ENCODE data around the gene TPP1.

Gene TPP1

DNA sequence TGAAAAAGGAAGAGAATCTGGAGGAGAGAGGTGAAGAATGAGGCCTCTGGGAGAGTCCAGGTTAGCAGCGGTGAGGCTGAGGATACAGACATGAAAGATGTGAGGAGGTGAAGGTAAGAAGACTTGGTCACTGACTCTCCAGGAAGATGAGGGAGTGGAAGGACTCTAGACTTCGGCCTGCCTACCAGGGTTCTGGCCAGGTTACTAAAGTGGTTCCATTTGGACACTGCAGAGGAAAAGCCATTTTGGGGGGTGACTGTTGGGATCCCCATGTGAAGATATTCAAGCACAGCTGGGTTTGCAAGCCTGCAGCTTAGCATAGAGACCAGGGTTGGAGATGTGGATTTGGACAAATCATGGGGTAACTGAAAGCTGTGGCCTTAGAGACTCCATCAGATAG lies 28.6 kb upstream of the TPP1 start:
- no peak for DNase-seq (ENCODE audit: low read depth in 1 of 2, low spot score in 1 of 2)

DNA sequence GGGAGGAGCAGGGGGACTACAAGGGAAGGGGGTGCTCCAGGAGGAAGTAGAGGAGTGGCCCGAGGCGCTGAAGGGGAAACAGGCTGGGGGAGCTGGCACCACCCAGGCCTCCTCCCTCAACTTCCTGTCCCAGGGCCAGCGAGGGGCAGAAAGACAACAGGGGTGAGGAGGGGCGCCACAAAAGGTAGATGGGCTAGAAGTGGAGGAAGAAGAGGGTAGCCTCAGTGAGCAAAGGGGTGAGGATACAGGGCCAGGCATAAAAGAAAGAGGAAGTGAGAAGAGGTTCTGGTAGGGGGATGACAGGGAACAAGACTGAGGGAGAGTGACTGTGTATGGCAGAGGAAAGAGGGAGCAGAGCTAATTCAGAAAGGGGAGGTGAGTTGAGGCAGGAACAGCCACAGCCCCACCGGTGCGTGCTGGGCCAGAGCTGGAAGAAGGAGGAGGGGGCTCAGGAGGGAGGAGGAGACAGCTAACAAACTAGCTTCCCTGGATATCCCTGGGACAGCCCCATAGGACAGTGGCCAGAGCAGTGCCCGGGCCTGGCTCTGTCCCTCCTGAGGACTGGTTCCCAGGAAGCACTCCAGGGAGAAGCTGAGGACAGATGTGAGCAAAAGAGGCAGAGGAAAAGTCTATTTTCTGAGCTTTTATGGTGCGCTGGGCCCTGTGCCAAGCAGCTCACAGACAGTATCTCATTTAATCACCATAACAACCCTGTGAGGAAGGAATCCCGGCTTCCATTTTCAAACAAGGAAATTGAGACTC lies 27.9 kb upstream of the TPP1 start:
- DNase-seq (ENCODE audit: low read depth in 1 of 2, low spot score in 1 of 2), result no peak

DNA sequence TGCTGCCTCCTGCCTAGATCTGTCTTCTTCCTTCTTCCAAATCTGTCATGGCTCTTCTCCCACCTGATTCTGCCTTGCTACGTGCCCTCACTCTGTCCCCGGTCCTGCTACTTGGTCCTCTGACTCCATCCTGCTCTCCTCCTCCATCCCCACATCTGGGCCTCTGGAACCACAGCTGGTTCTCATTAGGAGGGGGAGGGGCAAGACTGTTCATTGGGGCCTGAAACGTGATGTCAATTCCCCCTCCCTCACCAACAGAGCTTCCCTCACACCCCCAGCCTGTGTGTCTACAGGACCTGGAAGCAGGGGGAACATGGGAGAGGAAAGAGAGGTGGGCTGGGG lies 27.3 kb upstream of the TPP1 start:
- no peak for DNase-seq (ENCODE audit: low read depth in 1 of 2, low spot score in 1 of 2)

DNA sequence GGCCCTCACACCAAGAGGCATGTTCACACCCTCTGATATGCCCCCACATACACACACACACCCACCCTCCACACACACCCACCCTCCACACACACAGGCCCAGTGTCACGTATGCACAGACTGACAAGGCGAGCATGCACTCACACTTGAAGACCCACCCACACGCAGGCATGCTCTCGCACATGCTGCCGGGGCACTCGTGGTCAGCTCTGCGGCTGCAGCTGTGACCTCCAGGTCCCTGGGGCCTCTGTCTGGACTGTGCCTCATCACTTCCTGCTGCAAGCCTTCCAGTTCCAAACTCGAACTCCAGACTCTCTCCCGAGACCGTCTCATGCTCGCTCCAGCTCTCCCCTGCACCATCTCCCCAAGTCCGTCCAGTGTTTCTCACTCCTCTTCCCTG lies 26.8 kb upstream of the TPP1 start:
- no peak for DNase-seq (ENCODE audit: low read depth in 1 of 2, low spot score in 1 of 2)

DNA sequence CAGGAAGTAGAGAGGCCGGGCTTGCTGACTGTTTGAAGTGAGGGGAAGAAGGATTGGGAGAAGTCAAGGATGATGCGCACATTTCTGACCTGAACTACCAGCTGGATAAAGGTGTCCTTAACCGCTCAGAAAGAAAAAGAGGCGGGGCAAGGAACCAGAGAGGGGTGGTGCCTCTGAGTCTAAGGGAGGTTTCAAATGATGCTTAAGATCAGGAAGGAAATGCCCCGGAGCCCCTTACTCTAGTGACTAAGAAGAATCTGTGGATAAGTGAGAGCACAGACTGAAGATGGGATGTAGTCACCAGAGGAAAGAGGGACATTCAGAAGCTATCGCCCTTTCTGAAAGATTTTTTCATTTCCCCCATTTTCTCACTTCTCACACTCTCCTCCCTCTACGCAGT lies 23.7 kb upstream of the TPP1 start:
- no peak for DNase-seq (ENCODE audit: low read depth in 1 of 2, low spot score in 1 of 2)

DNA sequence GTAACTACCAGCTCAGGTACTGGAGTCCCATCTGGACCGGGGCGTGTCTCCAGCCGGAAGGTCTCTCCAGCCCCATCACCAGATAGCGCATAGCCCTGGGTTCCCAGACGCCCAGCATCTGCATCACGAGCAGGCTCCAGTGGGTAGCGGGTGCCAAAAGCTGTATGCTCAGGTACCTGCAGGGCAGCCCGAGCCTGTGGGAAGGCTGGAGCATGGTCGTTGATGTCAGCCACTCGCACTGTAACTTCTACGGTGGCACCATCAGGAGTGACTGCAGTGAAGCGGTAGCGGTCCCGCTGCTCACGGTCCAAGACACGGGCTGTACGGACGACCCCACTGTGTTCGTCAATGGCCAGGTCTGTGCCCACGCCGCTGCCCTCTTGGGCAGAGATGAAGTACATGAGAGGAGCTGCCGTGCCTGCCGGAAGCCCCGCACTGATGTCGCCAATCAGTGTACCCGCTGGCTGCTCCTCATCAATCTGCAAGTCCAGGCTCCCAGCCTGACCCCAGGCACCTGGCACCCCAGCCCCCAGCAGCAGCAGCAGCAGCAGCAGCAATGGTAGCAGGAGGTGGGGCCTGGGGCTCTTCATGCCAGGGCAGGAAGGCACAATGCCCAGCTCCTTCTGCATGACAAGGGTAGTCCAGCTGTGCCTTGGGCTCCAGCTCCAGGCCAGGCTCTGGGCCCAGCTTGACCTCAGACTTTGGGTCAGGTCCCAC lies 21.9 kb upstream of the TPP1 start:
- DNase-seq (ENCODE audit: low read depth in 1 of 2, low spot score in 1 of 2), result no peak

DNA sequence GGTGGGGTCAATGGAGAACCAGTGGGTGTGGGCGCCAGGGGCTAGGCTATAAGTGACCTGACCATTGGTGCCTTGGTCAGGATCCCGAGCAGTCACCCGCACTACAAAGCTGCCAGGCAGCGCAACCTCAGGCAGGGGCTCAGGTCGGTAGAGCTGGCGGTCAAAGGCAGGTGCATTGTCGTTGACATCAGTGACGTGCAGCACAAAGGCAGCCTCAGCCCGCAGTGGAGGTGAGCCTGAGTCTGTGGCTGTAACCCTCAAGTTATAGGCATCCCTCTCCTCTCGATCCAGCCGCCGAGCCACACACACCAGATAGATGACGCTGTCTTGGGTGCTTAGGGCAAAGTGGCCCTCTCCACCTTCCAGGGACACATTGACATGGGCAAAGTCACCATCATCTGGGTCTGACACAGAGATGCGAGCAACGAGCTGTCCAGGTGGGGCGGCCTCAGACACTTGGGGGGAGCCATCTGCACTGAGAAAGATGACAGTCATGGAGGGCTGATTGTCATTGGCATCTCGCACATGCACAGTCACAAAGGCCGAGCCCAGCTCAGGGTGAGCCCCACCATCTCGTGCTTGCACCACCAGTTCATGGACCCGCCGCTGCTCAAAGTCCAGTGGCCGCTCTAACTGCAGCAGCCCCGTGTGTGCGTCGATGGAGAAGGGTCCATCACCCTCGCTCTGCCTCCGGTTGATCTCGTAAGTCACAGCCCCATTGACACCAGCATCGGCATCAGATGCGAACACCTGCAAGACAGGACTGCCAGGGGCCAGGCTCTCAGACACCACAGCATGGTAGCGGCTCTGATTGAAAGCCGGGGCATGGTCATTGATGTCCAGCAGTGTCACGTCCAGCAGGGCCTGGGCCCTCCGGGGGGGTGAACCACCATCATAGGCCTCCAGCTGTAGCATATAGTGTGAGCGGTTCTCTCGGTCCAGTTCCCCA lies 21.1 kb upstream of the TPP1 start:
- DNase-seq (ENCODE audit: low read depth in 1 of 2, low spot score in 1 of 2), result no peak

DNA sequence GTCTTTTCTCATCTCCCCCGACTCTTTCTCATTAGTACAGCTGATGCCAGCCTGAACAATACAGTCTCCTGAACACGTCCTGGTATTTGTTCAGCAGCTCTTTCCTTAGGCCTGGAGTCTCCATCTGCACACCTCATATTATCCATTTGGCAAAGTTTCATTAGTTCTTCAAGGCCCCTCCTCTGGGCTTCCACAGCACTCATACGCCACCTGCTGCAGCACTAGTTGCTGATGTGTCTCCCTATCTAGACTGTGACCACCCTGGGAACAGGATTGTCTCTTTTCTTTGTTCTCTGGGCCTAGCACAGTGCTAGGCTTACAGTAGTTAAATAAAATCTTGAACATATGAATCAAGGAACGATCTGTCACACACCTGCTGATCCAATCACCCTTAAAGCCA lies 19.2 kb upstream of the TPP1 start:
- no peak for DNase-seq (ENCODE audit: low read depth in 1 of 2, low spot score in 1 of 2)

DNA sequence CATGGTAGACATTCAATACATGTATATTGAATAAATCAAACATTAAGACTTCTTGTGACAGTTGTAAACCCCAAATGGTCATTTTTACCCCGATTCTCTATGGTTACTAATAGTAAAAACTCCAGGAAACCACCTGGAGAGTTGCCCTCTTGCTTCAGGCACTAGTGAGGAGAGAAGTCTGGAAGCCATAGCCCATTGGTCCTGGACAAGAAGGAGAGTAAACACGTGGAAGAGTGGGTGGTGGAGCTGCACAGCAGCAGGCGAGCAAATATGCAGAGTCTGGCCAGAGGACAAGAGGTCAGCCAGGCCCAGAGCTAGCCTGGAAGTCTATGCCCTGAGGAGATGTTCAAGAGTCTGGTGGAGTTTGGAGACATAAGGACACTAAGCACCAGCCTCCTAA lies 18.6 kb upstream of the TPP1 start:
- DNase-seq (ENCODE audit: low read depth in 1 of 2, low spot score in 1 of 2), result no peak

DNA sequence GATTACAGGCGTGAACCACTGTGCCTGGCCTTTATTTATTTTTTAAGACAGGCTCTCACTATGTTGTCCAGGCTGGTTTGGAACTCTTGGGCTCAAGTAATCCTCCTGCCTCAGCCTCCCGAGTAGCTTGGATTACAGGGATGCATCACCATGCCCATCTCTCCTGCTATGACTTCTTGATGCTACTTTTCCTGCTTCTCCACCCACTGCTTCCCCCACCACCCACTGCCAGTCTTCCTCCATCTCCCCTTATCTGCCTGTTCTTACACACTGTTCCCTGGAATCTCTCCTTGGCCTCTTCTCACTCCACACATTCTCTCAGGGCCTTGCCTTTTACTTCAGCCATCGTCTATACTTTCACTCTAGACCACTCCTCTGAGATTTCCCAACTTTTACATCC lies 17.3 kb upstream of the TPP1 start:
- no peak for DNase-seq (ENCODE audit: low read depth in 1 of 2, low spot score in 1 of 2)

DNA sequence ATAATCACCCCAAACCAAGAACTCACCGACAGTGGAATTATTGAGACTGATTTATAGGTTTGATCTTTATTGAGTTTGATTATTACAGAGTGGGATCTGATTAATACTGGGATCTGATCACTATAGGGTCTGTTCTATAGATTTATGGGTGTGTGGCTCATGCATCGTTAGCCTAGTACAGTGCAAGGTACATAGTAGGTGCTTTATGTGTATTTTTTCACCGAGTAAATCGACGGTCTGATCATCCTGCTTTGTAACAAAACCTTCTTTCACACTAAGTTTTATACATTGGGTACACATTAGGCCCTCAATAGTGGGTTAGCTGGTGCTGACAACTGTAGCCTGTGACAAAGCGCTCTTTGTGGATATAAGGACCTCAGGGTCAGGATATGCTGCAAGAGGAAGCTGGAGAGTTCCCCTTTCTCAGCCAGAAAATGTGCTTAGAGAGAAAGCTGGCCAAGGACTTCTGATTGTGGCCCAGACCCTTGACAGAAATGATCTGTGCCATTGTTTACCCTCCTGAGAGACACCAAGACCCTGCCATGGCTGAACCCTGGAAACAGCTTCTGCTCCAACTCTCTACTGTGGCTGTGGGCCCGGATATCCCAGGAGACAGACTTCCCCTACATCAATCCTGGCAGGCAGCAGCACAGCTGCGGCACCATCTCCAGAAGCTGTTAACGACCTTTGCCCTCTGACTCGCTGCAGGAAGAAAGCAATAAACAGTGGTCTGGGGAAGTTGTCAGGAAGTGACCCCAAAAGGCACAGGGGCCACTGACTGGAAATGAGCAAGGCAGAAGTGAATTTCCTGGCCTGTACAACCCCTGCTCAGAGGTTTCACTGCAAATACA lies 16.1 kb upstream of the TPP1 start:
- no peak for DNase-seq (ENCODE audit: low read depth in 1 of 2, low spot score in 1 of 2)

DNA sequence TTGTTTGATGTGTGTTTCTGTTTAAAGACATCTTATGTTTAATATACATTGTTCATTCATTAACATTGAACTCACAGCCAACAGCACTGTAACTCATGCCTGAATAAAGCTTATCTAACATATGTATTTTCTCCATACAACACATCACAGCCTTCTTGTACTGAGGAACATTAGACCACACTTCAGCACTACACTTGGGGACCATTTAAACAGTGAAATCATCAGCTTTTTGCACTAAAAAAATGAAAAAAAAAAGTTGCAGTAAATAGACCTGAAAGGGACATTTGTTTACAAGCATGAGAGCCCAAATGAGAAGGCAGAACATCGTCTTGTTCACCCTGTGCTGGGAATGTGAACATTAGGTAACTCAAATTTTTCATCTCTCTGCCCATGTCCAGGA lies 15.3 kb upstream of the TPP1 start:
- no peak for DNase-seq (ENCODE audit: low read depth in 1 of 2, low spot score in 1 of 2)

DNA sequence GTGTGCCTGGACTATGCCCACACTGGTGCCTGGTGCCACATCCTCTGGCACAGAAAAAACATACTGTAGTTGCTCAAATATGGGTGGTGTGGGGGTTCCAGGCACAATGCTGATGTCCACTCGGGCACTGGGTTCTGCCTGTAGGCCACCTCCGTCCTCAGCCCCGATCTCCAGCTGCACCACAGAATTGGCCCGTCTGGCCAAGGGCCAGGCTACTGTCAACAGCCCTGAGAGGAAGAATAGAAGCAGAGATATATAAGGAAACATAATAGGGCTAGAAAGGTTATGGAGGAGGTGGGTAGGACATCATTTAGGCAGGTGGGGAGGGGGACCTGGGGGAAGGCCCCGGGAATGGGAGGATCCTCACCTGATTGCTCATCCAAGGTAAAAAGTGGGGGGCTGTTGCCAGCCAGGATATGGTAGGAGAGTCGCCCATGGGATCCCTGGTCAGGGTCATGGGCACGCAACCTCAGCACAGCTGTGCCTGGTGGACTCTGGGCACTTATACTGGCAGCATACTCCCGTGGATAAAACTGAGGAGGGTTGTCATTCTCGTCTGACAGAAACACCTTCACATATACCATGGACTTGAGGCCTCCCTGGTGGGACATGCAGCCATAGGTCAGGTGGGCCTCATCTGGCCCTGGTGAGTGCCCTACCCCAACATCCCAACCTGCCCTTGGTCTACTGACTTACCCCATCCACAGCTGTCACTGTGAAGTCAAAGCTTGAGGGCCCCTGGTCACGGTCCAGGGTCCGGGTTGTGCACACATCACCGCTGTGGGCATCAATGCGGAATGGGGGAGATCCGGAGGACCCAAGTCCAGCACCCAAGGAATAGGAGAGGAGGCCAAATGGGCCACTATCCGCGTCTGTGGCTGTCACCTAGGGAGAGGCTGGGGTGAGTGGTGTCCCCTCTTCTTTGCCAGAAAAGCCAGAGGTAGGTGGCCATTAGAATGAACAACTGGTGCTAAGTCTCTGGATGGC lies 14.5 kb upstream of the TPP1 start:
- DNase-seq (ENCODE audit: low read depth in 1 of 2, low spot score in 1 of 2), result no peak

DNA sequence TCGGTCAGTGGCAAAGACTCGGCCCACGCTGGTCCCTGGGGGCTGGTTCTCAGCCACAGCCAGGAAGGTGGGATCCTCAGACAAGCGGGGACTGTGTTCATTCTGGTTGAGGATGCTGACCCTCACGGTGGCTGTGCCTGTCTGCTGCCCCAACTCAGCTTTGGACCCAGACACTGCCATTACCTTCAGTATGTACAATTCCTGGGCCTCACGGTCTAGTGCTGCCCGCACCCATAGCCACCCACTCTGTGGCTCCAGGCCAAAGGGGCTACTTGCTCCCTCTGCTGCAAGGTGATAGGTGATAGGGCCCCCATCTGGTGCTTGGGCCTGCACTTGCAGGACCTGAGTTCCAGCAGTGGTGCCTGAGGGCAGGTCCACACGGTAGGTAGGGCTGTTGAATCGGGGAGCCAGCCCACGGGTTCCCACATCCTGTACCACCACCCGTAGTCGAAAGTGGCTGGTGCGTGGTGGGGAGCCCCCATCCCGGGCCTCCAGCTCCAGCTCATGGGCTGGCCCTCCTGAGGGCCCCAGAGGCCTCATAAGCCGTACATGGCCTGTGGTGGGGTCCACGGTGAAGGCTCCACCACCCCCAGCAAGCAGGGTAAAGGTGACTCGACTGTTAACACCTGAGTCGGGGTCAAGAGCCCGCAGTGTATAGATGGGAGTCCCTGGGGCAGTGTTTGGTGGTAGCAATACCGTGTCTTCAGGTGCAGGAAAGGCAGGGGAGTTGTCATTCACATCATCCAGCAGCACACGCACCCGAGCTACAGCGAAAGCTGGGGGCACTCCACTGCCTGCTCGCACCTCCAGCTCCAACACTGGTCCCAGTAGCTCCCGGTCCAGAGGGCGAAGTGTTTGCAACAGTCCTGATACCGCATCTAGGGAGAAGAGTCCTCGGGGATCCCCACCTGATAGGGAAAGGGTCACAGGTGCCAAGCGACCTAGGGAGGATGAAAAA lies 13.2 kb upstream of the TPP1 start:
- DNase-seq (ENCODE audit: low read depth in 1 of 2, low spot score in 1 of 2), result no peak

DNA sequence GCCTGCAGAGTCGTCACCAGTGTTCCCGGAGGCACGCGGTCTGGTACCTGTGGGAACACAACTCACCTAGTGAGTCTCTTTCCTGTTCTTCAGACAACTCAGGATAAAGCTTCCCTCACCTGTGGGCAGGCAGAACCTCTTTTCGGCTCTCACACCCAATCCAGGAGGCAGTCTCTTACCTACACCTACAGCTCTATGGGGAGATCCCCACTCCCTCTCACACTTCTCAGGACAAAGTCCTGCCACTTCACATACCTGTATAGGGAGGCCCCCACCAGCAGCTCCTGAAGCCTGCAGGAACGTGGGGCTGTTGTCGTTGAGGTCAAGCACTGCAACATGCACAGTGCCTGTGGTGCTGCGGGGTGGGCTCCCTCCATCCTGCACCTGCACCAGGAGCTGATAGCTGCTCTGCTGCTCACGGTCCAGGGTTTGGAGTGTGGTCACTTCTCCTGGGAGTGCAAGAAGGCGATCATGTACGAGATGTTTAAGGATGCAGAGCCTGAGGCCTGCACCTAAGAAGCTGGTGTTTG lies 12.2 kb upstream of the TPP1 start:
- no peak for DNase-seq (ENCODE audit: low read depth in 1 of 2, low spot score in 1 of 2)

DNA sequence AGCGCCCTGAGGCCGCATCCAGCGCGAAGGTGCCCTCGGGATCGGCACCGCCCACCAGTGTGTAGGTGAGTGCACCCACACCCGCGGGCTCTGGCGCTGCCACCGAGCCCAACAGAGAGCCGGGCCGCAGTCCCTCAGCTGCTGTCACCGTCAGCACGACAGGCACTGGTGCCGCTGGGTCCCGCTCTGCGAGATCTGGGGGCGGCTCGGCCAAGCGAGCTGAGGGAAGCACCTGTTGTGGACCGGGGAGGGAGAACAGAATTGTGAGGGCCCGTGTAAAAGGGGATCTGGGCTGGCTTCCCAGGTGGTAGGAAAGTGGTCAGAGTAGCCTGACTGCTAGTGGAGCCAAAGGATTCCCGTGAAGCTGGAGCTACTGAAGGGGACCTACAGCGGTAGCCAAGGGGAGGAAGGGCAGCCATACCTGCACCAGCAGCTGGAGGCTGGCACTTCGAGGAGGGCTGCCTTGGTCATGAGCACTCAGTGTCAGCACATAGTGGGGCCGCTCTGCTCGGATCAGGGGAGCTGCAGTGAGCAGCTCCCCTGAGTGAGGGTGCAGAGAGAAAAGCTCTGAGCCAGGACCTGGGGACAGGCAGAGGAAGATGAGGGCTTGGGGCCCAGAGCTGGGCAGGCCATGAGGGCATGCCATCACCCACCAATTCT lies 11.5 kb upstream of the TPP1 start:
- no peak for DNase-seq (ENCODE audit: low read depth in 1 of 2, low spot score in 1 of 2)

DNA sequence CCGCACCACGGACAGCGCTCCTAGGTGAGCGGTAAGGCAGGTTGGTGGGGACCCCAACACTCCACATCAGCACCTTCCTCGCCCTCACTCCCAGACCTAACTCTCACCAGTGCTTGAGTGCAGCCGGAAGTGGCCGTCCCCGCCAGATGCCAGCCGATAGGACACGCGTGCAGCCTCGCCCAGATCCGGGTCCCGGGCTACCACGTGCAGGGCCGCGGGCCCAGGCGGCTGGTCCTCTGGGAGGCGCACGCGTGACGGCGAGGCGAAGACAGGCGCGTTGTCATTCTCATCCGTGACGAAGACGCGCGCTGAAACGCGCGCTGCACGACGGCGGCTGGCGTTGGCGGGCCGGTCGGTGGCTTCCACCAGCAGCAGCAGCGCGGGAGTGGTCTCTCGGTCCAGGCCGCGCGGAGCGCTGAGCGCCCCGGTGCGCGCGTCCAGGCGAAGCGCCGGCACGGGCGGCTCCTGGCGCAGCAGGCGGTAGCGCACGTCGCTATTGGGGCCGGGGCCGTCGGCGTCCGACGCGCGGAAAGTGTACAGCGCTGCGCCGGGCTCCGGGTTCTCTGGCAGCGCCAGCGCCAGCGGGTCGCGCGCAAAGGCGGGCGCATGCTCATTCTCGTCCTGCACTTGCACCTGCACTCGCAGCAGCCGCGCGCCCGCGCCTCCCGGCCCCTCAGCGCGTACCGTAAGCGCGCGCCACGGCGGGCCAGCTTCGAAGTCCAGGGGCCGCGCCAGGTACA lies 10.8 kb upstream of the TPP1 start:
- DNase-seq (ENCODE audit: low read depth in 1 of 2, low spot score in 1 of 2), result no peak
